Endothelial cell of umbilical vein (primary cell): ENCODE data around the gene KRT33A.

Experiments used
- FOS ChIP-seq: IDR thresholded peaks from 2 replicates; pipeline ENCODE4 v1.6.1; 2011; ENCODE audit warnings: mild to moderate bottlenecking, low read length, moderate library complexity, borderline replicate concordance; ENCODE audit not compliant: insufficient read depth
- GATA2 ChIP-seq: IDR thresholded peaks from 2 replicates; pipeline ENCODE4 v1.7.0; 2011; ENCODE audit warnings: low read depth, mild to moderate bottlenecking, moderate library complexity, mixed read lengths, low read length; ENCODE audit not compliant: insufficient read length, insufficient read depth
- JUN ChIP-seq: IDR thresholded peaks from 2 replicates; pipeline ENCODE4 v1.6.1; 2011; ENCODE audit warnings: borderline replicate concordance, low read depth; ENCODE audit not compliant: insufficient read length, insufficient read depth
- MAX ChIP-seq: IDR thresholded peaks from 2 replicates; pipeline ENCODE4 v1.6.1; 2011; ENCODE audit not compliant: insufficient read depth, insufficient read length
- MYC ChIP-seq: IDR thresholded peaks from one replicate; pipeline ENCODE4 v1.6.1; 2011; ENCODE audit warnings: mild to moderate bottlenecking, low read depth, low read length
- POLR2AphosphoS5 ChIP-seq: IDR thresholded peaks from 2 replicates; pipeline ENCODE4 v1.6.1; 2012; ENCODE audit warnings: low read depth, mild to moderate bottlenecking, control low read depth, low read length, moderate library complexity; ENCODE audit not compliant: insufficient read depth
- TF ChIP-seq, protein P1 (sequence below), 2 donors: IDR thresholded peaks; 1 replicate in 1 of 2; 2 replicates in 1 of 2; pipeline ENCODE4 v1.5.1; 2011; ENCODE audit warnings: low read length in 2 of 2, mild to moderate bottlenecking in 2 of 2, moderate library complexity in 2 of 2, control low read depth in 1 of 2, inconsistent platforms in 1 of 2, low read depth in 1 of 2; ENCODE audit not compliant: insufficient read depth in 1 of 2; ENCODE audit errors: extremely low read depth in 1 of 2

DNA sequence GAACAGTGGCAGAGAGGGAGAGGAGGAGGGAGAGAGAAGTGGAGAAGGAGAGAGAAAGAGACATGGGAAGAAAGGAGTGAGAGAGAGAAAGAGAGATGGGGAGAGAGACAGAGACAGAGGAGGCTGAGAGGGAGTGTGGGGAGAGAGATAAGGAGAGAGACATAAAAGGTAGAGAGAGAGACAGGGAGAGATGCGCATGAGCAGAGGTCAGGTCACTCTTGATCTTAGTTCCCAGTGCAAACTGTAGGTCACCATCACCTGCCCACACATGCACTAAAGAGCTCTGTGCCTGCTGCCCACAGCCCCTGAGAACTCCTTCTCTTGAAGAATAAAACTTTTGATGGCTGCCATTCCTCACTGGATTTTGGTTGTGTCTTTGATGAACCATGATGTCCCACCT lies 14.9 kb downstream of the KRT33A start:
- TF ChIP-seq, protein P1, sequence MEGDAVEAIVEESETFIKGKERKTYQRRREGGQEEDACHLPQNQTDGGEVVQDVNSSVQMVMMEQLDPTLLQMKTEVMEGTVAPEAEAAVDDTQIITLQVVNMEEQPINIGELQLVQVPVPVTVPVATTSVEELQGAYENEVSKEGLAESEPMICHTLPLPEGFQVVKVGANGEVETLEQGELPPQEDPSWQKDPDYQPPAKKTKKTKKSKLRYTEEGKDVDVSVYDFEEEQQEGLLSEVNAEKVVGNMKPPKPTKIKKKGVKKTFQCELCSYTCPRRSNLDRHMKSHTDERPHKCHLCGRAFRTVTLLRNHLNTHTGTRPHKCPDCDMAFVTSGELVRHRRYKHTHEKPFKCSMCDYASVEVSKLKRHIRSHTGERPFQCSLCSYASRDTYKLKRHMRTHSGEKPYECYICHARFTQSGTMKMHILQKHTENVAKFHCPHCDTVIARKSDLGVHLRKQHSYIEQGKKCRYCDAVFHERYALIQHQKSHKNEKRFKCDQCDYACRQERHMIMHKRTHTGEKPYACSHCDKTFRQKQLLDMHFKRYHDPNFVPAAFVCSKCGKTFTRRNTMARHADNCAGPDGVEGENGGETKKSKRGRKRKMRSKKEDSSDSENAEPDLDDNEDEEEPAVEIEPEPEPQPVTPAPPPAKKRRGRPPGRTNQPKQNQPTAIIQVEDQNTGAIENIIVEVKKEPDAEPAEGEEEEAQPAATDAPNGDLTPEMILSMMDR (IDR thresholded peaks at IDR 0.05; ENCODE audit: extremely low read depth in 1 of 2, insufficient read depth in 1 of 2, low read depth in 1 of 2, low read length in 2 of 2) = no peak
- no peak for TF ChIP-seq FOS
- no peak for TF ChIP-seq POLR2AphosphoS5
- TF ChIP-seq GATA2 = no peak
- no peak for TF ChIP-seq JUN
- TF ChIP-seq MYC = no peak
- TF ChIP-seq MAX = no peak
